GM21723 (cell line): ENCODE data around the gene PTPRN2.
"Not testable (repeated sequence)": the region's sequence is repeated elsewhere in the genome, so short reads cannot be mapped to it uniquely, and the experiment has no call there.

Experiments
- ATAC-seq: cut with Tn5 transposase; IDR thresholded peaks from one replicate; pipeline ENCODE4 v1.9.1; 2021; ENCODE audit warnings: mild to moderate bottlenecking, moderate library complexity; ENCODE audit not compliant: unreplicated experiment

PTPRN2 gene

GRCh38 chr7:157952841-157953645 lies 634.6 kb downstream of the PTPRN2 start:
- no peak for ATAC-seq

- ATAC-seq, result no peak
These were observed 635.5 kb downstream of the PTPRN2 start for GRCh38 chr7:157952050-157952667.

GRCh38 chr7:157951300-157952049 lies 636.1 kb downstream of the PTPRN2 start:
- ATAC-seq, result no peak

- ATAC-seq, result no peak
These were observed 637.9 kb downstream of the PTPRN2 start for GRCh38 chr7:157949711-157950110.

DNA sequence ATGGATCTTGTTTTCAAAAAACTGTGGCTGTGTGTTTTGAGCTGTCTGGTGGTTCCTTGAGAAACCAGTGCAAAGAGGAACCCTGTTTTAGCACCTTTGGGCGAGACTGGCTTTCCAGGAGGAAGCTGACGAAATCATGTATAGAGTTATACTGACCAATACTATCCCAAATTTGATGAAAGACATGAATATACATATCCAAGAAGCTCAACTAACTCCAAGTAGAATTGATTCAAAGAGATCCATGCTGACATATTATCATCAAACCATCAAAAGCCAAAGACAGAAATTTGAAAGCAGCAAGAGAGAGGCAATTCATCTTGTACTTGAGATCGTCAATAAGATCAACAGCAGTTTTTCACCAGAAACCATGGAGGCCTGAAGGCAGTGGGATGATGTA lies 640.1 kb downstream of the PTPRN2 start:
- no peak for ATAC-seq

- ATAC-seq, result no peak
These were observed 641.1 kb downstream of the PTPRN2 start for GRCh38 chr7:157946398-157947060.

DNA sequence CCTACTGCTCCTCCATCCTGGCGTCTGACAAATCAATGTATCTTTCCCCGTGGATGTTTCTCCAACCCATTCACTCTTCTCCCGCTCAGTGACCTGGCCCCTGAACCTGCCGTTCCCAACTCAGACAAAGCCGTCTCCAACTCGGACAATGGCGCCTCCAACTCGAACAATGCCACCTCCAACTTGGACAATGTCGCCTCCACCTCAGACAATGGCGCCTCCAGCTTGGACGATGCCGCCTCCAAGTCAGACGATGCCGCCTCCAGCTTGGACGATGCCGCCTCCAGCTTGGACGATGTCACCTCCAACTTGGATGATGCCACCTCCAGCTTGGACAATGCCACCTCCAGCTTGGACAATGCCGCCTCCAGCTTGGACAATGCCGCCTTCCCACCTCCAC lies 642.2 kb downstream of the PTPRN2 start:
- no peak for ATAC-seq

DNA sequence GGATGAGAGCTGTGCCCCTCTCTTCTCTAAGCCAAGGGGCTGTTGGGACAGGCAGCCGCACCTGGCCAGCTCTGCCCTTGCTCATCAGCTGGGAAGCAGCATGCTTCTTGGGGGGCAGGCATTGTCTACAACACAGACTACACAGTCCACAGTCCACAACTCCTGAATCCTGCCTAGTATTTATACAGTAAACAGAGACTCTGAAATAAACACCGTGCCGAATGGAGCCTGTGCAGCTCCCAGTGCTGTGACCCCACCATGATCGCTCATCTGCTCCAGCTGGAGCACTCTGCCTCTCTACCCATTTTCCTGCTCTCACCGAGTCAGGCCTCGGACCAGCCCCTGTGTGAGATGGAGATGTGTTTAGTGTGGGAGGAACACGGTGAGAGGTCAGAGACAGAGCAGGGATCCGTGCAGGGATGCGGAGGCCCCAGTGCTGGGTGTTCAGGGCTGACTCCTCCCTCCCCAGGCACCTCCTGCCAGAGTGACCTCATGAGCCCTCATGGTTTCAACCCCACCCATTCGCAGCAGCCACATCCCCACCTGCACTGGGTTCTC lies 642.8 kb downstream of the PTPRN2 start:
- ATAC-seq, result no peak

- ATAC-seq, result no peak
These were observed 643.6 kb downstream of the PTPRN2 start for GRCh38 chr7:157944051-157944450.

- no peak for ATAC-seq
These were observed 644.1 kb downstream of the PTPRN2 start for GRCh38 chr7:157943561-157943960.

- no peak for ATAC-seq
These were observed 646.4 kb downstream of the PTPRN2 start for GRCh38 chr7:157941210-157941609.

- ATAC-seq, result no peak
These were observed 647.1 kb downstream of the PTPRN2 start for GRCh38 chr7:157940497-157940896.

GRCh38 chr7:157938211-157938610 lies 649.4 kb downstream of the PTPRN2 start:
- ATAC-seq, result no peak

DNA sequence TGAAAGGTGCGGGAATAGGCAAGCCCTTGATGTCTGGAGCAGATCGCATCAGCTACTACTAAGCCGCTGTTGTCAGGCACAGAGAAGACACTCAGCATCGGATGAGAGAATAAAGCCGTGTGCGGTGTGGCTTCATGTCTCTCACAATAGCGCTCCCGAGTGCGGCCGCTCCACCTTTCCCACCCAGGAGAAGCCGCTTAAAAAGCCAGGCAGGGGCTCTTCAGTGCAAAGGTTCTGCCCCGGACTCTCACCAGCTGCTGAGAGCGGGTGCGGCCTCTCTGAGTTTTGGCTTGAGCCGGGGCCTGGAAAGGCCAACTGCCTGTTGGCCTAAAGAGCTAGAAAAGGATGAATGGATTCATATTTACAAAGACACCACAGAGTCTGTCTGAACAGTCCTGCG lies 650.2 kb downstream of the PTPRN2 start:
- ATAC-seq, result no peak

GRCh38 chr7:157936976-157937375 lies 650.6 kb downstream of the PTPRN2 start:
- ATAC-seq, result no peak

DNA sequence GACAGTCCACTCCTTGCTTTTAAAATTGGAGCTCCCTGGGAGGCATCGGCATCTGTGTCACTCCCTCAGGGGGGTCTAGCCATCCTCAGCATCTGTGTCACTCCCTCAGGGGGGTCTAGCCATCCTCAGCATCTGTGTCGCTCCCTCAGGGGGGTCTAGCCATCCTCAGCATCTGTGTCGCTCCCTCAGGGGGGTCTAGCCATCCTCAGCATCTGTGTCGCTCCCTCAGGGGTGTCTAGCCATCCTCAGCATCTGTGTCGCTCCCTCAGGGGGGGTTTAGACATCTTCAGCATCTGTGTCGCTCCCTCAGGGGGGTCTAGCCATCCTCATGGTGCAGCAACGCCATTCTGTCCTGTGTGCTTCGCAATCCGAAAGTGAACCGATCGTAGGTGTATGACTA lies 651.9 kb downstream of the PTPRN2 start:
- ATAC-seq, result not testable (repeated sequence)

- not testable (repeated sequence) for ATAC-seq
These were observed 654.1 kb downstream of the PTPRN2 start for GRCh38 chr7:157933219-157934155.

- no peak for ATAC-seq
These were observed 655.0 kb downstream of the PTPRN2 start for GRCh38 chr7:157932498-157933218.

DNA sequence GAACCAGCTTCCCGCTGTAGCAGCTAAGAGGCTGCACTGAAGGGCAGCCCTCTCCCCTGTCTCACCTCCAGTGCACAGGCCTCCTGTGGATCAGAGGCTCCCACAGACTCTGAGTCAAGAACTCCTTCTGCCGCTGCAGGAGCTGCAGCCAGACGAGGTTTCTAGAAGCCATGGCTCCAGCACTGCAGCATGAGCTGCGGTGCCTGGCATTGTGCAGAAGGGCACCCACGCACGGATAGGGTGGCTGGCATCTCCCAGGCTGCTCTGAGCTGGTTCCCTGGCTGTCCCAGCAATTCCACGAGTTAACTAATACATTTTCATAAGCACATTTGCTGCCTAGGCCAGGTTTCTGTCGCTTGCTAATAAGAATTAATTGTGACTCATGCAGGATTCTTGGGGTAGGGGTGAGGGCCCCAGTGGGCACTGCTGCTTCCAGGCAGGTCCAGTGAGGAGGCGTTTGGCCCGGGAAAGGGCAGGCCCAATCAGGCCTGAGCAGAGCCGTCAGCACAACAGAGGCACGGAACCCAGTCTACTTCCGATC lies 656.6 kb downstream of the PTPRN2 start:
- no peak for ATAC-seq
